HT-29 (cell line): Measurements from ENCODE around the gene ELAVL3. TPM values are rescaled to one million over a fixed set of nuclear protein-coding genes. Genes with fewer than 3 reads are reported as not detected.
A peak's percentile ranks its signal among the peaks of the same experiment; 100 is the strongest.
"Not testable (repeated sequence)": the region's sequence is repeated elsewhere in the genome, so short reads cannot be mapped to it uniquely, and the experiment has no call there.

Experiments used
- DNase-seq: peaks from one replicate; pipeline ENCODE4 v3.0.0-alpha.2; 2015; ENCODE audit warnings: low spot score
- total RNA-seq: library from RNA; depleted of rRNA; stranded (reverse); fragments of >200 nt; shearing (Covaris generic); gene quantifications from 2 replicates; pipeline ENCODE4 v1.2.3, GENCODE V29; 2014

ELAVL3 gene
- total RNA-seq, 1 experiment from 2014 or later, result not detected

DNA sequence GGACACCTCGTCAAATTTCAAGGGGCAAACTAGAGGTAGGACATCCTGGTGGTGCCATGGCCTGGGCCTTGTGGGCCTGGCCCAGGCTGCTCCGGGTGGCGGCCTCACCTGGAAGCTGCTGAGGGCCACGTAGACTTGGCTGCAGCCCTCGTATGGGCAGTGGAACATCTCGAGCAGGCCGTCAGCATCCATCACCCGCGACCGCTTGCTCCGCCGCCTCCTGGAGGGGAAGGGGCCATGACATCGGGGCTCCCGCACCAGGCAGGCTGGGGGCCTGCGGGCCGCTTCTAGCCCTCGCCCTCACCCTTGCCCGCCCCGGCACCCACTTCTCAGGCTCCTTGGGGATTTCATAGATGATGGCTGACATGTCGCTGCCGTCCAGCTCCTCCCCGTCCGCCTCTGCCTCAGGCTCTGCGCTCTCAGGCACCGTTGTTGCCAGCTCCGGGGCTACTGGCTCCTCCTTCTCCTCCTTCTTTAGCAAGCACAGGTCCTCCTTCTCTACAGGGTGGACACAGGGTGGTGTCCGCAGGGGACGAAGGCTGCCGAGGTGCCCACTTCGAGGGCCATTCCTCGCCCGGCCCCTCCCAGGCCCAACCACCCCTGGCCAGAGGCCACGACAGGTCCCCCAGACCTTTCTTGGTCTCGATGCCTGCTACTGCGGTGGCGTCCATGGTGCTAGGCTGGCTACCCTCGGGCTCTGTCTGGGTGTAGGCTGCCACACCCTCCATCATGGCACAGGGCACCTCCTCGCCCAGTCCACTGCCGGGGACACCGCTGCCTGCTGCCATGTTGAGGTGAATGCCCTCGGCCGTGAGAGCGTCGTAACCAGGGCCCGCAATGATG, 6.0 kb upstream of the ELAVL3 start:
- no peak for DNase-seq

GRCh38 chr19:11485245-11485837, 4.5 kb upstream of the ELAVL3 start:
- DNase-seq, result no peak

- no peak for DNase-seq
Observed at GRCh38 chr19:11483366-11484111, 2.7 kb upstream of the ELAVL3 start.

- peak; percentile 32 for DNase-seq
Observed at GRCh38 chr19:11482384-11483050, 1.7 kb upstream of the ELAVL3 start.

- DNase-seq, result no peak
Observed at GRCh38 chr19:11481534-11482383, 913 bp upstream of the ELAVL3 start.

GRCh38 chr19:11479898-11480714, 740 bp downstream of the ELAVL3 start:
- no peak for DNase-seq

DNA sequence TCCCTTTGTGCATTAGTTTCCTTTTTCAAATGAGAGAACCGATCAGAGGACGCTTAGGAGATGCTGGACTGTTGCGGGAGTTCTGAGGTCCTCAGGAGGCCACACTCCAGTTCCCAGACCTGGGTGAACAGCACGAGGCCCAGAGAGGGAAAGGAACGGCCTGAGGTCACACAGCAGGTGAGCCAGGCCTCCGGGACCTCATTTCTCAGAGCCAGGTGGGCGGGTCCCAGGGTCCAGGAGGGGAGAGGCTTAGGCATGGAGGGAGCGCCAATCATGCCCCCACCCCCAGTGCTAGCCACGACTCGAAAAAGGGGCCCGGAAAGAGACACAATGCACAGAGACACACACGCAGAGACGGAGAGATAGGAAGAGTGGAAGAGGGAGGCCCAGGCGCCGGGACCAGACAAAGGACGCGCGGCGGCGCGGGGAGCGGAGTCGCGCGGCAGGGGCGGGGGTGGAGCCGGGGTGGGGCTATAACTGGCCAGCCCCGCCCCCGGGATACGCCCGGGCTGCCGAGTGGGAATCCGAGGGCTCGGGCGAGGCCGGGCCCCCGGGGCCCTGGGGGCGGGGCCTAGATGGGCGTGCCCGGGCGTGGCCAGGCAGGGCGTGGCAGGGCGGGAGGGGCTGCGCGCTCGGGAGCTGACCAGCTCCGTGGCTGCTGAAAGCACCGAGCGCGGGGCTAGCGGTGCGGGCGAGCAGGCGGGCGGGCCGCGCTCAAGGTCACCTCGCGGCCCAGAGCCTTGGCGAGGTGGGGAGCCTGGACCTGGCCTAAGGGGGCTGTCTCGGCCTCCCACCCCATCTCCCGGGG, 1.6 kb downstream of the ELAVL3 start:
- no peak for DNase-seq

GRCh38 chr19:11478167-11479089, 2.4 kb downstream of the ELAVL3 start:
- DNase-seq, result no peak

DNA sequence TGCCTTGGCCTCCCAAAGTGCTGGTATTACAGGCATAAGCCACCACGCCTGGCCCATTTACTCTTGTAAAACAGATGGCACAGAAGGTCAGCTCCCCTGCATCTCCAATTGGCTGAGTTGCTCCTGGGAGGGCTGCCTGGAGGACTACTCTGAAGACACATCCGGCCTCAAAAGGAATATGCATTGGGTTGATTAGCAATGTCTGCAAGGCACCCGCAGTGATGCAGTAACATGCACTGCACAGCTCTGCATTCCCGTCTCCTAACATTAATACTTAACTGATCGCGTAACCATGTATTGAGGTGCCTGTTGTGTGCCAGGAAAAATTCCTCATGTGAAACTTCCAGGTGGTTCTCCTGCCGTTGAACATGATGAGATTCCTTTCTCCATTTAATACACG, 5.0 kb downstream of the ELAVL3 start:
- no peak for DNase-seq

DNA sequence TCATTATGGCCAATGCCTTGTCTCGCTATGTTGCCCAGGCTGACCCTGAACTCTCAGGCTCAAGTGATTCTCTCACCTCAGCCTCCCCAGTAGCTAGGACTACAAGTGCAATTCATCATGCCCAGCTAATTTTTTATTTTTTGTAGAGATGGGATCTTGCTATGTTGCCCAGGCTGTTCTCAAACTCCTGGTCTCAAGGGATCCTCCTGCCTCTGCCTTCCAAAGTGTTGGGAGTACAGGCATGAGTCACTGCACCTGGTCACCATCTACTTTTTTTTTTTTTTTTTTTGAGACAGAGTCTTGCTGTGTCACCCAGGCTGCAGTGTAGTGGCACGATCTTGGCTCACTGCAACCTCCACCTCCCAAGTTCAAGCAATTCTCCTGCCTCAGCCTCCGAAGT, 5.5 kb downstream of the ELAVL3 start:
- DNase-seq, result not testable (repeated sequence)

DNA sequence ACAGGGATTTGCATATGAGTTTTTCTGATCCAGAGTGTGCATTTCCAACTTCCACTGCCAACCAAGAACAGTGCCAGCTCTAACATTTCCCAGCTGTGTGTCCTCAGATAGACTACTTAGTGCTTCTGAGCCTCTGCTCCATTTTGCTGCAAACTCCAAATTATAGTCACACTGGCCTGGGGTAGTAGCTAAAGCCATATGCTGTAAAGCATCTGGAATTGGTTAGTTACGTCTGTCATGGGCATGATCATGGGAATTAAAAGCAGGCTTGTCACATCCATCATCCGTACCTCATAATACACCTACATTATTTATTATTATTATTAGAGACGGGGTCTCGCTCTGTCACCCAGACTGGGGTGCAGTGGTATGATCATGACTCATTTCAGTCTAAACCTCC, 7.1 kb downstream of the ELAVL3 start:
- no peak for DNase-seq

- DNase-seq, result not testable (repeated sequence)
Observed at GRCh38 chr19:11468266-11468845, 12.5 kb downstream of the ELAVL3 start.

- DNase-seq, result no peak
Observed at GRCh38 chr19:11465600-11465999, 15.2 kb downstream of the ELAVL3 start.

GRCh38 chr19:11464333-11465265, 16.2 kb downstream of the ELAVL3 start:
- DNase-seq, result no peak

DNA sequence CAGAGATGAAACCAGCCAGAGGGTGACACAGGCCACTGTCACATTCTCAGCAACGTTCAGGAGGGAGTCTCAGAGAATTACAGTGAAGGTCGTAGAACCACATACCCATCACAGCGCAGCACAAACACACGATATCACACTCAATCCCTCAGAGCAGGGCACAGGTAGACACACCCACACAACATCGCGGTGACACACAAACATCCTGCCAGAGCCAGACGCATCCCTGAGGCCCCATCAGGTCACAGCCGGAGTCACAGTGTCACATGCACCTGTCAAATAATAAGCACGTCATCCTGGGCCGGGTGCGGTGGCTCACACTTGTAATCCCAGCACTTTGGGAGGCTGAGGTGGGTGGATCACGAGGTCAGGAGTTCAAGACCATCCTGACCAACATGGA, 17.5 kb downstream of the ELAVL3 start:
- no peak for DNase-seq

GRCh38 chr19:11461453-11461852, 19.4 kb downstream of the ELAVL3 start:
- DNase-seq, result no peak

GRCh38 chr19:11460207-11460606, 20.6 kb downstream of the ELAVL3 start:
- no peak for DNase-seq
